AG04449 (cell line): ENCODE measurements around the gene TLNRD1.

Source experiments
- CTCF ChIA-PET: fragments of 350-600 bp; formaldehyde crosslinking; extraction: SDS; loops from one replicate; lab custom pipeline; 2021; ENCODE audit warnings: antibody characterized with exemption; lab: Yijun Ruan, JAX
- POLR2A ChIA-PET: fragments of 400-600, 350-600 bp; formaldehyde crosslinking; extraction: SDS; loops from one replicate; lab custom pipeline; 2020; ENCODE audit warnings: antibody characterized with exemption, inconsistent platforms; lab: Yijun Ruan, JAX
- DNase-seq: peaks from one replicate; pipeline ENCODE4 v3.0.0-alpha.2; 2010; ENCODE audit warnings: low read depth, low spot score
- H3K4me3 ChIP-seq: 2 replicates; pipeline ENCODE4 v1.5.1; 2011; ENCODE audit warnings: low read depth, mild to moderate bottlenecking, control low read depth, low read length
- CTCF ChIP-seq: IDR thresholded peaks from one replicate; pipeline ENCODE4 v1.5.1; 2011; ENCODE audit warnings: mild to moderate bottlenecking, moderate library complexity, low read length, control low read depth, inconsistent platforms; ENCODE audit not compliant: insufficient read depth; ENCODE audit errors: missing control alignments

The TLNRD1 gene

GRCh38 chr15:81010086-81010485 lies 9.4 kb downstream of the TLNRD1 start:
- CTCF ChIA-PET = interaction anchor here (4.2 kb wide), 1 partner anchor 256 kb away, joined by 16 read pairs; no protein-coding TSS in a partner anchor
- DNase-seq = no peak
- TF ChIP-seq CTCF = no peak
- POLR2A ChIA-PET = no interaction called here
- no peak overlapping the region for H3K4me3 ChIP-seq

DNA sequence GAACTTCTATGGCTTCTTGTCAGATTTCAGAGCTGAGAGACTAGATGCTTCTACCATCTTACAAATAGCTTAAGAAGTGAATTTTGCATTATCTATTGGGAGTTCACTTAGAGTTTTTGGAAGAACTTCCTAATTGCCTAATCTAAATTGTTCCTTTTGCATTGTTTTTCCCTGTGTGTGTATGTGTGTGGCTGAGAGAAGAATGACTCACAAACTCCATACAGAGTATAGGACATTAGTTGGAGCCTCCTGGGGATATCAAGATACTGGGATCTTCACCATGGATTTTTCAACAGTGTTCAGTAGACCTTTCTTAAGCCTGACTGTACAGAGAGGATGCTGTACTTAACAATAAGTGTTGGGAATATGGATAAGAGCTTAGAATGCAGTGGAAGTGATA lies 10.9 kb downstream of the TLNRD1 start:
- H3K4me3 ChIP-seq = no peak overlapping the region
- CTCF ChIA-PET = interaction anchor here (1.3 to 1.4 kb wide), 2 partner anchors 94 to 255 kb away, joined by 3 to 5 read pairs; no protein-coding TSS in a partner anchor
- DNase-seq = no peak
- TF ChIP-seq CTCF = no peak
- POLR2A ChIA-PET = no interaction called here

GRCh38 chr15:81012588-81012987 lies 11.9 kb downstream of the TLNRD1 start:
- POLR2A ChIA-PET = no interaction called here
- DNase-seq = no peak
- no peak overlapping the region for H3K4me3 ChIP-seq
- no peak for TF ChIP-seq CTCF
- CTCF ChIA-PET = interaction anchor here (0.8 to 1.3 kb wide), 2 partner anchors 10 to 253 kb away, joined by 3 to 4 read pairs; no protein-coding TSS in a partner anchor

DNA sequence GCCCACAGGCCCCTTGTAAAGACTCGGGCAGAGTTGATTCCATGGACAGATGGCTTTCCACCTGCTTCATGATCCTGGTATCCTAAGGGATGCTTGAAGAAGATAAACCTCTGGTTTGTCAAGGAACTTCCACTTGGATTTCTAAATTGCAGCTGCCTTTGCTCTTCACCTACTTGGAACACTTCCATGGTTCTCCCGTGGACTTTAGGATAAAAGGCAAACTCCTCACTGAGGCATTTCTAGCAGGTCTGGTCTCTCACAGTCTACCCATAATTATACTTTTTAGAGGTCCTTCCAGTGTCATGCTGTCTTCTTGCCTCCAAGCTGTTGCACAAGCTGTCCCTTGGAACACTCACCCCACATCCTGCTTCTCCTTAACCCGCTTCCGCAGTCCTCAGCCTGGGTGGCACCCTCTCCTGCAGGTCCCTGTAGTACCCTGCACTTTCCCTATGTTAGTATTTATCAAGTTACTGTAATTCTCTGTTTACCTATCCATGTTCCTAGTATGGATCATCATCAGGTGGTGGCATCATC lies 12.7 kb downstream of the TLNRD1 start:
- POLR2A ChIA-PET = no interaction called here
- DNase-seq = no peak
- no peak overlapping the region for H3K4me3 ChIP-seq
- no peak for TF ChIP-seq CTCF
- CTCF ChIA-PET = interaction anchor here (1.3 kb wide), 1 partner anchor 253 kb away, joined by 3 read pairs; no protein-coding TSS in a partner anchor

DNA sequence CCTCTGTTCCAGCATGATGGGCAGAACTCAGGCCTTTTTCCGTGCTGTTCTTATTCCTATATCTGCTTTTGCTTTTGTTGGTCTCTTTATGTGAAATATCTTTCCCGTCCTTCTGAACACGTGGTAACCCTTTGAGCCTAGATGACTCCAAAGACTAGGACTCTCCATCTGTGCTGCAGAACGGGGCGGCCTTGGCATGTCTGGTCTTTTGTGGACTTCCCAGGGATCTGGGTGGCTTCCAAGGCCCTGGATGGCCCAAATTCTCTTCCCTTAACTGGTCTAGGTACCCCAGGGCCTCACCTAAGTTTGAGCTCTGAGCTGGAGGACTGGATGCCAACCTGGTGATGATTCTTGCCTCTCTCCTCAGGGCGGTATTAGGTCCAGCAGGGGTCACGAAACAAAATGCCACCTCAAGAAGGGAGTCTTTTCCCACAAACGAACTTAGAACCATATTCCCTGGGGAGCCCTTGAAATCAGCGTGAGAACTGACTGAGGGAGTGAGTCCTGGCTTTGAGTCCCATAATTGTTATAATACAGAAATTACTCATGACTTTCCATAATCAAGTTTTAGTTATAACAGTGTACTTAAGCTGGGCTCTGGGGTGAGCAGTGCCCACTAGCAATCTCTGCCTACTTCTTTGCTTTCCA lies 13.8 kb downstream of the TLNRD1 start:
- no peak for DNase-seq
- POLR2A ChIA-PET = no interaction called here
- no peak overlapping the region for H3K4me3 ChIP-seq
- CTCF ChIA-PET = interaction anchor here (0.6 to 1.8 kb wide), 2 partner anchors 12 to 252 kb away, joined by 3 to 5 read pairs; no protein-coding TSS in a partner anchor
- no peak for TF ChIP-seq CTCF

DNA sequence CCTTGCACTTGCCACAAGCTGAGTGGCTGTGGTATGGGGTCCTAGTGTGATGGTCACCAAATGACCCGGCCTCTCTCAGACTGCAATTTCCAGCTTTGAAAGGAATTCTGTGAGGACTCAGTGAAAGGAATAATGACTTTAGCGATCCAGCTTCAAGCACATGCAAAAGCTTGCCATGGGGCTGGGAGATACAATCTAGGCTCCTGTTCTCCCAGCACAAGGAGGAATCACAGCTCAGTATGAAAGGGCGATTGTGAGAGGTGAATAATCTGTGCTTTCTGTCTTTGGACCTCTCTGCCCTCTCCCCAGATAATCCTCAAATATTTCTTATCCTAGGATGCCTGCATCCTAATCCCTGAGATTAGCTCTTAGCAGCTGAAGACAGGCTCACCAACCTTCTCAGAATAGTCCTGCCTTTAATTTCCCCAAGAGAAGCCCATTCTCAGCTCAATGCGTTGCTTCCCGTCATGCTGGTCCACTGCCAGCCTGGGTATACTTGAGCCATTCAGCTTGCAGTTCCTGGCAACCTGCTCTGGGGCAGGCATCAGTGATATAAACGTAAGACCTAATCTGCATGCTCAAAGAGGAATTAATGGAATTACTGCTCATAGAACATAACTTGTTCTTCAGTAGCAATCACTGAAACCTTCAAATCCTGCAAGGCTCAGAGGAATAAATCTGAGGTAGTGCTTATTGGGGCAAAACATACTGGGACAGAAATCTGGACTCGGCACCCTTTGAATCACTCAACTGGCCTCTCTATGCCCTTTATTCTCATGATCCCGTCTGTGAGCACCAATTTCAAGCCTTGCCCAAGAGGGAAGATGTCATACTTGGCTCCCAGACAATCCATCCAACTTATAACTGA lies 15.1 kb downstream of the TLNRD1 start:
- no peak for TF ChIP-seq CTCF
- CTCF ChIA-PET = interaction anchor here (1.8 kb wide), 1 partner anchor 11 kb away, joined by 5 read pairs; no protein-coding TSS in a partner anchor
- POLR2A ChIA-PET = no interaction called here
- DNase-seq = no peak
- no peak overlapping the region for H3K4me3 ChIP-seq
